ENCODE measurements around the gene KCTD1. TPM values are rescaled to one million over a fixed set of nuclear protein-coding genes. Genes with fewer than 3 reads are reported as not detected.

KCTD1 gene
- total and polyA plus RNA-seq, 2 of the 8 experiments (the other 6 are each of a cell fraction or from before 2014, with no cell fraction given) = 7.7 to 14.0 TPM

DNA sequence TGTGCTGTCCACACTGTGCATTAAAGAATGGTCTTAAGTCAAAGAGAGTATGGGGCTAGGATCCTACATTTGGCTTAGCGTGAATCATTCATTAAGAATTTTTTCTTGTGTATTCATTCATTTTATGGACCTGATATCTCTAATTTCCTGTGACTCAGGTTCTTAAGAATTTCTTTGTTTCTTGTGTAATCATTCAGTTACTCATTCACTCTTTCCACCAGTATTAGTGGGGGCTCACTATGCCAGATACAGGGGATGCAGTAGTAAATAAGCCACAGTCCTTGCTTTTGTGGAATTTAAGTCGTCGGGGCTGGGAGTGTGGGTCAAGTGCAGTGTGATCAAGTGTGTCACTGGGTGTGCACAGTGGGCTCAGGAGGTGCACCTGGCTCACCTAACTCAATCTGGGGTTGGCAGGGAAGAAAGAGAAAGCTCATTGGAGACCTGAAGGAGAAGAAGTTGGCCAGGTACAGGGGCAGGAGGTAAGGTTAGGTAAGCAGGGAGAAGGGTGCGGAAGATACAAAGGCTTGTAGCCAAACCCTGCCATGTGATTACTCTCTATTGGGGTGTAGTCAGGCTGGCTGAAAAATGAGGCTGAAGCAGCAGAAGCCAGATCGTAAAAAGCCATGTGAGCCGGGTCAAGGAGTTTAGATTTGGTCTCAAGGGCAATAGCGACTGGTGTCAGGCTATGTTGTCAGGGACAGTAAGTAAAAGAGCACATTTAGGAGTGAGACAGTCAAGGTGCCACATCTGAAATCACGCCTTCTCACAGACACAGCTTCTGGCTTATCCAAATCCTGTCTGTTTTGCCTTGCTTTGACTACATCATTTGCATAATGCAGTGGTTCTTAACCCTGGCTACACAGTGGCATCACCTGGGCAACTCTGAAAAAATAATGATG lies 67.2 kb downstream of the KCTD1 start:
- H3K18ac ChIP-seq (ENCODE audit: extremely low read depth, low read length) = peak overlapping the region; percentile 21; the same call in 1 of the 2 replicates
- H3K14ac ChIP-seq (ENCODE audit: insufficient read length) = no peak overlapping the region
- H2BK12ac ChIP-seq (ENCODE audit: low read depth, low read length) = peak overlapping the region; percentile 78; the same call in 1 of the 2 replicates
- H3K36me3 ChIP-seq (ENCODE audit: control insufficient read depth in 2 of 4, insufficient read depth in 4 of 4, low read length in 3 of 4) = peaks cover 0 to 1% (median 0%) of the 10 kb centered on the region in 4 experiments; a peak in 1 of 8 replicates
- peaks cover 0 to 1% (median 0%) of the 10 kb centered on the region in 4 experiments; a peak in 1 of 7 replicates for H3K27me3 ChIP-seq (replicated peaks in 1 of 4; ENCODE audit: control insufficient read depth in 3 of 4, extremely low read depth in 1 of 4, insufficient read depth in 3 of 4, low read length in 3 of 4)
- no peak for DNase-seq (ENCODE audit: low read depth in 1 of 2, low spot score in 2 of 2)
- peaks cover 9 to 28% (median 21%) of the 10 kb centered on the region in 4 experiments for H3K4me1 ChIP-seq (replicated peaks in 1 of 4; ENCODE audit: control insufficient read depth in 3 of 4, insufficient read depth in 4 of 4, low read length in 3 of 4)
- no peak overlapping the region for H2BK5ac ChIP-seq (ENCODE audit: low read depth, low read length)
- no peak overlapping the region for H4K91ac ChIP-seq (replicated peaks; ENCODE audit: insufficient read length, low read length)
- H3K23me2 ChIP-seq (ENCODE audit: low read depth, low read length) = no peaks in the 10 kb centered on the region
- no peak overlapping the region for H4K8ac ChIP-seq (ENCODE audit: extremely low read depth, insufficient read depth, low read length)
- H3K27ac ChIP-seq (ENCODE audit: low read depth, low read length) = no peak overlapping the region
- H3K79me2 ChIP-seq (ENCODE audit: control insufficient read depth in 1 of 2, insufficient read depth in 2 of 2, low read length in 2 of 2) = no peaks in the 10 kb centered on the region
- H3K79me1 ChIP-seq (ENCODE audit: low read depth, low read length) = no peaks in the 10 kb centered on the region
- no peak overlapping the region for H3K23ac ChIP-seq (ENCODE audit: insufficient read length)
- no peak overlapping the region for H4K5ac ChIP-seq (ENCODE audit: insufficient read length, low read depth, low read length)
- FAIRE-seq = no peak
- H2AFZ ChIP-seq (ENCODE audit: low read length) = no peak overlapping the region
- CTCF ChIA-PET (ENCODE audit: partially characterized antibody) = interaction anchor here (0.7 to 2.5 kb wide), 5 partner anchors 10 to 42 kb away, joined by 3 to 12 read pairs (median 4); no protein-coding TSS in a partner anchor
- no peaks in the 10 kb centered on the region for H3K9me3 ChIP-seq (ENCODE audit: insufficient read depth in 2 of 2, low read depth in 1 of 2, low read length in 1 of 2)
- POLR2A ChIA-PET (ENCODE audit: partially characterized antibody) = interaction anchor here (1.4 kb wide), 1 partner anchor 34 kb away, joined by 4 read pairs; no protein-coding TSS in a partner anchor
- H2AK5ac ChIP-seq (ENCODE audit: low read depth, low read length) = peak overlapping the region; percentile 46; the same call in 1 of the 2 replicates
- TF ChIP-seq TAF1 (IDR thresholded peaks at IDR 0.05; ENCODE audit: low read depth, low read length) (no peak), CEBPB (IDR thresholded peaks at IDR 0.05; ENCODE audit: low read depth, low read length) (no peak), FOSL1 (IDR thresholded peaks at IDR 0.05; ENCODE audit: insufficient read depth, low read depth, low read length) (no peak), ASH2L (IDR thresholded peaks at IDR 0.05; ENCODE audit: low read length) (no peak), TAF7 (optimal IDR thresholded peaks at IDR 0.05; ENCODE audit: borderline replicate concordance, low read depth, low read length) (no peak), YY1 (IDR thresholded peaks at IDR 0.05; ENCODE audit: low read depth, low read length) (no peak), SAP30 (IDR thresholded peaks at IDR 0.05; ENCODE audit: insufficient read depth, insufficient replicate concordance, low read length) (no peak), JUND (IDR thresholded peaks at IDR 0.05; ENCODE audit: low read length) (no peak), SIX5 (IDR thresholded peaks at IDR 0.05; ENCODE audit: low read depth, low read length) (no peak)
- 0 out of 2 replicates have a peak overlapping the region, but pooled peaks have one; percentile 1 for H2BK20ac ChIP-seq (ENCODE audit: low read length)
- no peak overlapping the region for H2BK120ac ChIP-seq (replicated peaks; ENCODE audit: low read depth, low read length)
- H3K4ac ChIP-seq (replicated peaks; ENCODE audit: insufficient read length, low read depth, low read length) = no peak overlapping the region
- H3K4me2 ChIP-seq (ENCODE audit: insufficient read depth in 1 of 2, low read depth in 2 of 2, low read length in 2 of 2) = no peak overlapping the region
- 0 out of 2 replicates have a peak overlapping the region, but pooled peaks have one; percentile 31 for H2BK15ac ChIP-seq (ENCODE audit: low read length)
- H4K20me1 ChIP-seq (replicated peaks in 1 of 2; ENCODE audit: control insufficient read depth in 1 of 2, insufficient read depth in 2 of 2, low read length in 2 of 2) = no peaks in the 10 kb centered on the region
- no peak overlapping the region for H3K9ac ChIP-seq (replicated peaks in 1 of 4; ENCODE audit: extremely low read depth in 1 of 4, low read depth in 3 of 4, low read length in 3 of 4)
- no peak overlapping the region for H3K4me3 ChIP-seq (ENCODE audit: extremely low read depth in 1 of 4, insufficient read depth in 2 of 4, low read depth in 3 of 4, low read length in 4 of 4)
- WGBS, 2 experiments (ENCODE audit: extremely low coverage in 1 of 2, insufficient coverage in 1 of 2, insufficient read length in 1 of 2, insufficient replicate concordance in 2 of 2, low coverage in 1 of 2, low lambda C conversion rate in 2 of 2, missing lambda C conversion rate in 1 of 2) = 90% methylated on average over 8 of the region's 8 CpGs; no CpG with 5 or more reads in 1 of the 2 experiments
- H3K56ac ChIP-seq (replicated peaks; ENCODE audit: insufficient read length, low read depth, low read length) = no peak overlapping the region

Measured in H1 (cell line).